ENCODE results near the gene BTBD9. TPM values are rescaled to one million over a fixed set of nuclear protein-coding genes. Genes with fewer than 3 reads are reported as not detected.

The BTBD9 gene
- total and polyA plus RNA-seq, 2 donors (not counting 1 experiment from before 2014, with no cell fraction given), result 4.1 to 48.9 TPM

GRCh38 chr6:38194589-38194988 is 445.1 kb downstream of the BTBD9 start:
- H3K9ac ChIP-seq (ENCODE audit: low read length), result no peak overlapping the region
- no peak overlapping the region for H3K4me2 ChIP-seq (replicated peaks; ENCODE audit: low read depth, low read length, poor library complexity, severe bottlenecking)
- WGBS (ENCODE audit: insufficient coverage), result 100% methylated on average over 2 of the region's 7 CpGs
- H3K36me3 ChIP-seq (replicated peaks in 1 of 2; ENCODE audit: control extremely low read depth in 1 of 2, control insufficient read depth in 1 of 2, extremely low read depth in 1 of 2, insufficient read depth in 2 of 2, low read length in 1 of 2), result peaks cover 0 to 13% of the 10 kb centered on the region in 2 experiments
- Mint-ChIP-seq H3K4me1 (no peaks in the 10 kb centered on the region), H3K27me3 (no peaks in the 10 kb centered on the region), H3K9me3 (ENCODE audit: insufficient read depth) (no peaks in the 10 kb centered on the region), H3K4me3 (no peak overlapping the region), H3K27ac (no peak overlapping the region)
- intact Hi-C loops (cut with micrococcal nuclease), result no loop called here
- DNase-seq (no peak), ATAC-seq (ENCODE audit: low read depth) (no peak)
- H4K20me1 ChIP-seq (ENCODE audit: control insufficient read depth, insufficient read depth, low read length, poor library complexity, severe bottlenecking), result no peaks in the 10 kb centered on the region
- H2AFZ ChIP-seq (ENCODE audit: insufficient read depth, low read depth, low read length, poor library complexity, severe bottlenecking), result no peak overlapping the region
- ChIA-PET POLR2A (no interaction called here), CTCF (no interaction called here)
- no peaks in the 10 kb centered on the region for H3K79me2 ChIP-seq (ENCODE audit: control insufficient read depth, insufficient read depth, low read length)
- H3K27ac ChIP-seq (ENCODE audit: low read length in 2 of 2), result no peak overlapping the region
- no peak overlapping the region for H3K4me3 ChIP-seq (ENCODE audit: control extremely low read depth in 1 of 5, extremely low read depth in 1 of 5, insufficient read depth in 1 of 5, low read depth in 2 of 5, low read length in 4 of 5)
- no peaks in the 10 kb centered on the region for H3K9me3 ChIP-seq (ENCODE audit: control extremely low read depth in 1 of 3, control insufficient read depth in 2 of 3, insufficient read depth in 1 of 3, low read length in 2 of 3)
- TF ChIP-seq, protein P1, sequence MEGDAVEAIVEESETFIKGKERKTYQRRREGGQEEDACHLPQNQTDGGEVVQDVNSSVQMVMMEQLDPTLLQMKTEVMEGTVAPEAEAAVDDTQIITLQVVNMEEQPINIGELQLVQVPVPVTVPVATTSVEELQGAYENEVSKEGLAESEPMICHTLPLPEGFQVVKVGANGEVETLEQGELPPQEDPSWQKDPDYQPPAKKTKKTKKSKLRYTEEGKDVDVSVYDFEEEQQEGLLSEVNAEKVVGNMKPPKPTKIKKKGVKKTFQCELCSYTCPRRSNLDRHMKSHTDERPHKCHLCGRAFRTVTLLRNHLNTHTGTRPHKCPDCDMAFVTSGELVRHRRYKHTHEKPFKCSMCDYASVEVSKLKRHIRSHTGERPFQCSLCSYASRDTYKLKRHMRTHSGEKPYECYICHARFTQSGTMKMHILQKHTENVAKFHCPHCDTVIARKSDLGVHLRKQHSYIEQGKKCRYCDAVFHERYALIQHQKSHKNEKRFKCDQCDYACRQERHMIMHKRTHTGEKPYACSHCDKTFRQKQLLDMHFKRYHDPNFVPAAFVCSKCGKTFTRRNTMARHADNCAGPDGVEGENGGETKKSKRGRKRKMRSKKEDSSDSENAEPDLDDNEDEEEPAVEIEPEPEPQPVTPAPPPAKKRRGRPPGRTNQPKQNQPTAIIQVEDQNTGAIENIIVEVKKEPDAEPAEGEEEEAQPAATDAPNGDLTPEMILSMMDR (IDR thresholded peaks at IDR 0.05), result no peak
- TF ChIP-seq EZH2 (IDR thresholded peaks at IDR 0.05; ENCODE audit: borderline replicate concordance, insufficient read depth, low read depth, low read length, poor library complexity, severe bottlenecking), result no peak
- H3K4me1 ChIP-seq (ENCODE audit: control insufficient read depth in 2 of 2, insufficient read depth in 2 of 2, low read length in 2 of 2), result no peaks in the 10 kb centered on the region
- H3K27me3 ChIP-seq (replicated peaks in 1 of 4; ENCODE audit: control extremely low read depth in 1 of 4, control insufficient read depth in 3 of 4, insufficient read depth in 4 of 4, low read length in 3 of 4), result no peaks in the 10 kb centered on the region

- H4K20me1 ChIP-seq (ENCODE audit: control insufficient read depth, insufficient read depth, low read length, poor library complexity, severe bottlenecking), result no peaks in the 10 kb centered on the region
- H3K4me3 ChIP-seq (ENCODE audit: control extremely low read depth in 1 of 5, extremely low read depth in 1 of 5, insufficient read depth in 1 of 5, low read depth in 2 of 5, low read length in 4 of 5), result no peak overlapping the region
- H3K9me3 ChIP-seq (ENCODE audit: control extremely low read depth in 1 of 3, control insufficient read depth in 2 of 3, insufficient read depth in 1 of 3, low read length in 2 of 3), result no peaks in the 10 kb centered on the region
- Mint-ChIP-seq H3K27me3 (no peaks in the 10 kb centered on the region), H3K4me1 (no peaks in the 10 kb centered on the region), H3K4me3 (no peak overlapping the region), H3K27ac (no peak overlapping the region), H3K9me3 (ENCODE audit: insufficient read depth) (no peaks in the 10 kb centered on the region)
- no peak overlapping the region for H3K9ac ChIP-seq (ENCODE audit: low read length)
- no peaks in the 10 kb centered on the region for H3K79me2 ChIP-seq (ENCODE audit: control insufficient read depth, insufficient read depth, low read length)
- intact Hi-C loops (cut with micrococcal nuclease), result no loop called here
- ChIA-PET POLR2A (no interaction called here), CTCF (no interaction called here)
- 100% methylated on average over 2 of the region's 2 CpGs for WGBS (ENCODE audit: insufficient coverage)
- TF ChIP-seq, protein P1 (IDR thresholded peaks at IDR 0.05), result no peak
- TF ChIP-seq EZH2 (IDR thresholded peaks at IDR 0.05; ENCODE audit: borderline replicate concordance, insufficient read depth, low read depth, low read length, poor library complexity, severe bottlenecking), result no peak
- H3K27me3 ChIP-seq (replicated peaks in 1 of 4; ENCODE audit: control extremely low read depth in 1 of 4, control insufficient read depth in 3 of 4, insufficient read depth in 4 of 4, low read length in 3 of 4), result no peaks in the 10 kb centered on the region
- H3K36me3 ChIP-seq (replicated peaks in 1 of 2; ENCODE audit: control extremely low read depth in 1 of 2, control insufficient read depth in 1 of 2, extremely low read depth in 1 of 2, insufficient read depth in 2 of 2, low read length in 1 of 2), result peaks cover 0 to 13% of the 10 kb centered on the region in 2 experiments
- H3K4me1 ChIP-seq (ENCODE audit: control insufficient read depth in 2 of 2, insufficient read depth in 2 of 2, low read length in 2 of 2), result no peaks in the 10 kb centered on the region
- no peak for ATAC-seq (ENCODE audit: low read depth)
- H3K27ac ChIP-seq (ENCODE audit: low read length in 2 of 2), result no peak overlapping the region
- no peak overlapping the region for H3K4me2 ChIP-seq (replicated peaks; ENCODE audit: low read depth, low read length, poor library complexity, severe bottlenecking)
- no peak overlapping the region for H2AFZ ChIP-seq (ENCODE audit: insufficient read depth, low read depth, low read length, poor library complexity, severe bottlenecking)
- no peak for DNase-seq
Measured at GRCh38 chr6:38194282-38194572, 445.5 kb downstream of the BTBD9 start.

Measured in B cell (primary cell).